Mesenteric fat pad (tissue), 1 donor: ENCODE data around the gene CRK. TPM values are rescaled to one million over a fixed set of nuclear protein-coding genes. Genes with fewer than 3 reads are reported as not detected.
"Not testable (repeated sequence)": the region's sequence is repeated elsewhere in the genome, so short reads cannot be mapped to it uniquely, and the experiment has no call there.

ENCODE experiments used
- DNase-seq: peaks from one replicate; pipeline ENCODE4 v3.0.0-alpha.2; 2020; ENCODE audit warnings: low spot score
- total RNA-seq: library from RNA; stranded (reverse); fragmentation: NEBNext Ultra II Directional; extraction: Animal tissue kit (Norgen Biotek cat#: 25700); gene quantifications from one replicate; pipeline ENCODE4 v1.2.1, GENCODE V29; 2021
- donor health status: DM: yes; HTN: yes; CAD: no.

The CRK gene
- total RNA-seq, 1 donor from 2014 or later, result 97.0 TPM

GRCh38 chr17:1431631-1432104 lies 24.4 kb downstream of the CRK start:
- no peak for DNase-seq

- DNase-seq, result no peak
Observed at GRCh38 chr17:1423456-1424135, 32.4 kb downstream of the CRK start.

GRCh38 chr17:1422885-1423284 lies 33.1 kb downstream of the CRK start:
- no peak for DNase-seq

GRCh38 chr17:1421470-1421869 lies 34.6 kb downstream of the CRK start:
- no peak for DNase-seq

- no peak for DNase-seq
Observed at GRCh38 chr17:1420981-1421380, 35.1 kb downstream of the CRK start.

- no peak for DNase-seq
Observed at GRCh38 chr17:1420163-1420562, 35.9 kb downstream of the CRK start.

- not testable (repeated sequence) for DNase-seq
Observed at GRCh38 chr17:1418476-1418875, 37.6 kb downstream of the CRK start.

GRCh38 chr17:1416414-1416813 lies 39.6 kb downstream of the CRK start:
- no peak for DNase-seq

GRCh38 chr17:1414634-1415033 lies 41.4 kb downstream of the CRK start:
- DNase-seq, result no peak

- DNase-seq, result no peak
Observed at GRCh38 chr17:1414001-1414574, 41.9 kb downstream of the CRK start.

- no peak for DNase-seq
Observed at GRCh38 chr17:1413281-1413791, 42.7 kb downstream of the CRK start.

- no peak for DNase-seq
Observed at GRCh38 chr17:1412185-1413110, 43.6 kb downstream of the CRK start.

GRCh38 chr17:1402262-1402586 lies 53.8 kb downstream of the CRK start:
- DNase-seq, result no peak

GRCh38 chr17:1399679-1400512 lies 56.1 kb downstream of the CRK start, which contains the start of gene YWHAE:
Gene YWHAE, minus strand, starts transcription at chr17:1400222. Its CDS starts 112 bp downstream, at chr17:1400110.
- DNase-seq, result peak; percentile 99

GRCh38 chr17:1398931-1399678 lies 56.9 kb downstream of the CRK start:
- DNase-seq, result peak; percentile 91

GRCh38 chr17:1398028-1398427 lies 58.0 kb downstream of the CRK start:
- DNase-seq, result no peak

GRCh38 chr17:1395876-1396665 lies 60.0 kb downstream of the CRK start:
- DNase-seq, result peak; percentile 55

- peak; percentile 45 for DNase-seq
Observed at GRCh38 chr17:1391577-1391976, 64.5 kb downstream of the CRK start.
